Neural progenitor cell (in vitro differentiated cells): ENCODE results near the gene EXOSC7.

Source experiments
- CTCF ChIP-seq: fragments of 200-600 bp; sonication (generic); IDR thresholded peaks from 2 replicates; pipeline ENCODE4 v1.5.1; 2017; ENCODE audit warnings: antibody characterized with exemption, mild to moderate bottlenecking
- EZH2 ChIP-seq: fragments of 200-600 bp; sonication (generic); IDR thresholded peaks from 2 replicates; pipeline ENCODE4 v1.6.1; 2017; ENCODE audit warnings: antibody characterized with exemption, mild to moderate bottlenecking, moderate library complexity
- EZH2phosphoT487 ChIP-seq: fragments of 200-600 bp; sonication (generic); IDR thresholded peaks from 2 replicates; pipeline ENCODE4 v1.6.1; 2017; ENCODE audit warnings: antibody characterized with exemption

- no peak for TF ChIP-seq CTCF
- no peak for TF ChIP-seq EZH2
- no peak for TF ChIP-seq EZH2phosphoT487
These were observed 56.1 kb downstream of the EXOSC7 start for GRCh38 chr3:45032113-45032512.
